ENCODE results near the gene SYP. TPM values are rescaled to one million over a fixed set of nuclear protein-coding genes. Genes with fewer than 3 reads are reported as not detected.

The SYP gene
- total RNA-seq, 1 donor from 2014 or later, result 0.10 TPM

Other genes with a start within 250 kb of the SYP start
- 37.2 and 61.6 TPM in 2 replicates for gene OTUD5, start 242.6 kb downstream of the SYP start, total RNA-seq
- 7.1 and 14.0 TPM in 2 replicates for gene KCND1, start 228.3 kb downstream of the SYP start, total RNA-seq
- 29.0 and 40.7 TPM in 2 replicates for gene GRIPAP1, start 197.9 kb downstream of the SYP start, total RNA-seq
- 30.6 and 72.0 TPM in 2 replicates for gene TFE3, start 156.8 kb downstream of the SYP start, total RNA-seq
- 1.9 and 5.5 TPM in 2 replicates for gene CCDC120, start 141.2 kb downstream of the SYP start, total RNA-seq
- gene PRAF2, start 126.2 kb downstream of the SYP start, total RNA-seq, result 4.3 and 9.4 TPM in 2 replicates
- 39.8 and 62.7 TPM in 2 replicates for gene WDR45, start 120.3 kb downstream of the SYP start, total RNA-seq
- 21.5 and 26.2 TPM in 2 replicates for gene GPKOW, start 76.5 kb downstream of the SYP start, total RNA-seq
- gene MAGIX, start 37.4 kb downstream of the SYP start, total RNA-seq, result 5.3 and 8.5 TPM in 2 replicates
- gene PLP2, start 28.3 kb downstream of the SYP start, total RNA-seq, result 10.4 and 13.4 TPM in 2 replicates
- gene PRICKLE3, start 13.8 kb downstream of the SYP start, total RNA-seq, result 6.9 and 14.2 TPM in 2 replicates
- gene CACNA1F, start 33.1 kb upstream of the SYP start, total RNA-seq, result 0.05 TPM in 1 of 2 replicates, not detected in the other
- 12.6 and 14.2 TPM in 2 replicates for gene CCDC22, start 35.3 kb upstream of the SYP start, total RNA-seq
- 0.05 TPM in 1 of 2 replicates, not detected in the other for gene FOXP3, start 64.5 kb upstream of the SYP start, total RNA-seq
- 1.6 and 12.4 TPM in 2 replicates for gene PPP1R3F, start 69.6 kb upstream of the SYP start, total RNA-seq
- gene GAGE10, start 103.5 kb upstream of the SYP start, total RNA-seq, result not detected in 2 replicates
- gene GAGE12J, start 121.8 kb upstream of the SYP start, total RNA-seq, result not detected in 2 replicates
- not detected in 2 replicates for gene GAGE13, start 131.4 kb upstream of the SYP start, total RNA-seq

Measured in renal cortical epithelial cell (primary cell).